Left colon (tissue), 2 donors: ENCODE measurements around the gene C1R. TPM values are rescaled to one million over a fixed set of nuclear protein-coding genes. Genes with fewer than 3 reads are reported as not detected.
"Not testable (repeated sequence)": the region's sequence is repeated elsewhere in the genome, so short reads cannot be mapped to it uniquely, and the experiment has no call there.

Experiments
- ATAC-seq: fragments of 200-7000 bp; cut with Tn5 transposase; one replicate; pipeline ENCODE4 v1.9.1; 2020; ENCODE audit warnings: mild to moderate bottlenecking, moderate library complexity
- DNase-seq, 2 donors: peaks; one replicate each; pipeline ENCODE4 v3.0.0-alpha.2; 2020
- intact Hi-C, 2 donors: fragments of 100-400 bp; cut with DNase I in 1 of 2; cut with micrococcal nuclease in 1 of 2; formaldehyde crosslinking; loops; one replicate each; pipeline versions ENCODE4 v1.11.2 to v1.14.0; 2022; cut with DNase I, micrococcal nuclease
- total RNA-seq, 2 donors: library from RNA; stranded (reverse); fragmentation: NEBNext Ultra II Directional; extraction: Animal tissue kit (Norgen Biotek cat#: 25700); gene quantifications; one replicate each; pipeline ENCODE4 v1.2.1, GENCODE V29; 2021
- donor health status: DM: no; HTN: no; CAD: no.
- donor health status: DM: yes; HTN: yes; CAD: no.

The C1R gene
- total RNA-seq, 2 donors from 2014 or later = 63.1 to 129 TPM

DNA sequence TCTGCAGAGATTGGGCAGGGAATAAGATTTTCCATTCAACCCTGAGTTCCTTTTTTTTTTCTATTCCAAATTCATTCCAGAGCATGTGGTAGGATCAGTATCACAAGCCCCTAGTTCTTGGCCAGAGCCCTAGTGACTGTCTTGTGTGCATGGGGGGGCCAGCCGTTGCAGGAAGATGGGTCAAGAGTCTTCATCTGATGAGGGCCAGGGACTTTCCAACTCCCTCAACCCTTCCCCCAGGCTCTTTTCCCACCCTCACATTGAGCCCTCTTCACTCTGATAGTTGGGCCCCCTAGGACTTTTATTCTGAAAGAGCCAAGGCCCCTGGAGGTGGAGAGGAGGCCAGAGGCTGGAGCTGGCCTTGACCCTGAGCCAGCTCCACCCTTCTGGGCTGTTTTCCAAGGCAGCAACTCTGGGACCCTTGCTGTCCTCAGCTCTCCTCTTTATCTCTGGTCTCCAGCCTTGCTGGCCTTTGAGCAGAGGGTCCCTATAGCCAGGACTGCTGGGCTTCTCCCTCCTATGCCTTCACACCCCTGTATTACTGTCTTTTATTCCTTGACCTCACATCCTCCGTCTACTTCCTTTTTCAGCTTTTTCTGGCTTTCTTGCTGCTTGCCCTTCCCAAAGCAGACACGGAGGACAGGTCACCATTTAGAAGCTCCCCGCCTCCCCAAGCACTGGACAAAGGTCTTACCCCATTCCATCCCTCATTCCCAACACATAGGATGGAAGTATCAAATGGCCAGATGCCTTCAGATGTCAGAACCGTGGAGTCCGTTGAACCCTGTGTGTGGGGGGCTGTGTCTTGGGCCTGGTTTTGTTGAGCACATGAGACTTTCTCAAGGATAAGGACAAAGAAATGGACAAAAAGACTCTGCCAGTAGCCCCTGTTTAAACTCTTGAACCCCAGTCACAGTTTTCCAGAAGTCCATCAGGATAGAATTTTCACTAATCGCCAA is 30.8 kb upstream of the C1R start:
- DNase-seq (no peak), ATAC-seq (no peak)
- intact Hi-C loops = no loop called here

DNA sequence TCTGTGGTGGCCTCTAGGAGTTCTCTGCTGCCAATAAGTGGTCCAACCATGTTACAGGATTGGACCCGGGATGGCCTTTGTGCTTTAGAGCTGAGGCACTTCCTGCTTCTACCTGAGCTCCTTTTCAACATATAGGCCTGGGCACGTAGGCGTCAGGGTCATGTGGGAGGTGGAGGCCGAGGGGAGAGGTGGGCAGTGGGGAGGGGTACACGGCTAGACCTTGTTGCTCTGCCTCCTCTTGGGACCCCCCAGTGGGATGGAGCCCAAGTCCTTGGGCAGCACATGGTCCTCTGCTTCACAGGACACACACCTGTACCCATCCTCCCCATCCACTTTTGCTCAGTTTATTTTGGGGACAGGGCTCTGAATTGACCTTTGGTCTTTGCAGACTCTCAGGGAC is 29.1 kb upstream of the C1R start:
- no peak for DNase-seq
- ATAC-seq = no peak
- intact Hi-C loops = no loop called here

DNA sequence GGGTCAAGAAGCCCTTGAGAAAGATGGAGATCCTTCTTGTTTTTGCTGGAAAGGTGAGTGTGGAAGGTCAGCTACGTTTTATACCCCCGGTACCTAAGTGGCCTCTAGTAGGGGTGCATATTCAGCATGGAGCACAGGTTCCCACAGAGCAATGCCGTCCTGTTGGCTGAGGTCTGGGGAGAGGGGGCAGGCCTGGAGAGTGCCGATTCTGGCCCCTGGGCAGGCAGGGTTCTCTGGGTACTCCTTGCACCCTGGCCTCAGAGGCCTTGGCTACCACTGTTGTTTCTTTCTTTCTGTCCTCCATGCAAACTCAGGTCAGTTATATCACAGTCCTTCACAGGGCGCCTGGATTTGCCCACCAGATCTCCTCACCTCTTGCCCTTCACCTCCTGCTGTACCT is 27.9 kb upstream of the C1R start:
- no peak for ATAC-seq
- DNase-seq = no peak
- intact Hi-C loops = no loop called here

DNA sequence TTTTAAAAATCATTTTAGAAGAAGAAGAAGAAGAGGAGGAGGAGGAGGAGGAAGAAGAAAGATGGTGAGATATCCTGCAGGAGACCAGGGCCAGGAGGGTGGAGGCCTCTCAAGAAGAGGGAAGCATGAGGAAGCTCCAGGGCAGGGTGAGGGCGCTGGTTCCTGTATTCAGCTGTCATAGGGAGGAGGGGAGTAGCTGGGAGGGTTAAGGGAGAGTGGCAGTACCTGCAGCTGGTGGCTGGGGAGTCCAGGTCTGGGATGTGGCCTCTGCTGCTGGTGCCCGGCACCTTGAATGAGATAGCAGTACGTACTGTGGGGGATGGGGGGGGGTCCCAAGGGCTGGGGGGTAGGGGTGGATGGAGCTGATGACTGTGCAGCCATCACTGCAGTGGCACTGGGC is 26.6 kb upstream of the C1R start:
- intact Hi-C loops = no loop called here
- no peak for DNase-seq
- ATAC-seq = no peak

DNA sequence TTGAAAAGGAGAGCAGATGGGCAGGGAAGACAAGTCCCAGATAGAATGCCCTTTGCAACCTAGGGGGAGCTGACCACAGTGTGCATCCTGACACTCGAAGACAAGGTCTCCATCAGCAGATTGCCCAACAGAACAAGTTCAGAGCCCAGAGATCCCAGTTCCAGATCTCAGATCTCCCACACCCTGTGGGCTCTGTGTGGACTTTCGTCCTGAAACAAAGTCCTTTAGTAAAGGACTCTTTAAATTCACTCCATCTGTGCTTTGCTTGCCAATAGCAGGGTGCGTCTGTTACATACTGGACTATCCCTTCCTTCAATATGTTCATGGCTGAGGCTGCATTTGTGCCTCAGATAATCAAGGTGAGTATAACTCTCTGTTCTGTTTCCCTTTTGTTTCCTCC is 25.4 kb upstream of the C1R start:
- intact Hi-C loops = no loop called here
- ATAC-seq (no peak), DNase-seq (no peak)

DNA sequence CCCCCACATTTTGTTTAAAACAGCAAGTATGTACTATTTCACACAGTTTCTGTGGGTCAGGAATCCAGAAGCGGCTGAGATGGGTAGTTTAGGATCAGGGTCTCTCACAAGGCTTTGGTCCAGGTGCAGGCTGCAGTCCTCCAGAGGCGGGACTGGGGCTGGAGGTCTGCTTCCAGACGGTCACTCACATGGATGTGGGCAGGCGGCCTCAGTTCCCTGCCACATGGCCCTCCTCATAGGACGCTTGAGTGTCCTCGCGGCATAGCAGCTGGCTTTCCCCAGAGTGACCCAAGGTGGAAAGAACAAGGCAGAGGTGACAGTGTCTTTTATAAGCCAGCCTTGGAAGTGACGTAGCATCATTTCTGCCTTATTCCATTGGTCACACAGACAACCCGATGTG is 24.7 kb upstream of the C1R start:
- intact Hi-C loops = no loop called here
- DNase-seq (no peak), ATAC-seq (no peak)

DNA sequence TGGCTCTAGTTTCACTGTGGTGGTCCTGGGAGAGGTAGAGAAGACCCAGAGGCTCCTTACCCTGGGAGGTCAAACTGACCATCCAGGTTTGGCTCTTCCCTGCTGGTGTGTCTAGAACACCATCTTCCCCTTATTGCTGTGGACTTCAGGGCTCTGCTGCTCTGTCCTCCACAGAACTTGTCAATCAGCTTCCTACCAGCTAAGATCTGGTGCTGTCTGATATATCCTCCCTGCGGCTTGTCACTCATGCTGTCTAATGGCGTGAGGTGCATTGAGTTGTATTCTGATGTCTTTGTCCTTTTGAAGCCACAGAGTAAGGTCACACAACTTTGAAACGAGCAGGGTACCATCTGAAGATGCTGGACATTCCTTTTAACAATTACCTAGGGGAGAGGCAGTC is 24.0 kb upstream of the C1R start:
- DNase-seq (no peak), ATAC-seq (no peak)
- intact Hi-C loops = no loop called here

DNA sequence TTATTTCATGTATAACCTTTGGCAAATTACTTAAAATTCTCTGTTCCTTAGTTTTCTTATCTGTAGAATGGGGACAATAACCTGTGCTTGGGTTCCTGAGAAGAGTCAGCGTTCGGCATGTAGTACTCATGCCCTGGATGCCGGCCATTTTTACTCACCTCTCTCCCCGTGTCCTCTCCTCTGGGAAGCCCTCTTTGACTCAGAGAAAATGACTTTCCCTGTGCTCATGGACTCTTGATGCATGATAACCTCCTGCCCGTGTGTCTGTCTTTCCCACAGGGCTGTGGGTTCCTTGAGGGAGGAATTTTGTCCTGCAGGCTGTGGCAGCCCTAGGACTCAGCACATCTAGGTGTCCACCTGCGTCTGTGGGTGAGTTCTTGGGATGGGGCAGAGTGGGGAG is 22.6 kb upstream of the C1R start:
- no peak for DNase-seq
- ATAC-seq = no peak
- intact Hi-C loops = no loop called here

DNA sequence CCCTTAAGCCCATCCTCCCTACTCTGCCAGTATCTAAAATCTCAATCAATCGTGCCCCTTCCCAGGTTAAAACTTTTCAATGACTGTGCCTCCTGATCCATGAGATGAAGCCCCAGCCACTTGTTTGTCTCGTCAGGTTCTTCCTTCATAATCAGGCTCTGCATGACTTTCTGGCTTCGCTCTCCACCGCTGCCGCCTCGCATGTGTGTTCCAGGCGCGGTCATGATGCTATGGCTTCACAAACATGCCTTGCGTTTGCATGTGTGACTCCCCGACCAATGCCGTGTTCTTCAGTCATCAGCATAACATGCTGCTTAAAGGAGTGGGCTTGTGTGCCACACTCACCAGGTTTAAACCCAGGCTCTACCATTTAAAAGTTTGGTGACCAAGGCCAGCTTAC is 21.8 kb upstream of the C1R start:
- DNase-seq (no peak), ATAC-seq (no peak)
- intact Hi-C loops = no loop called here

DNA sequence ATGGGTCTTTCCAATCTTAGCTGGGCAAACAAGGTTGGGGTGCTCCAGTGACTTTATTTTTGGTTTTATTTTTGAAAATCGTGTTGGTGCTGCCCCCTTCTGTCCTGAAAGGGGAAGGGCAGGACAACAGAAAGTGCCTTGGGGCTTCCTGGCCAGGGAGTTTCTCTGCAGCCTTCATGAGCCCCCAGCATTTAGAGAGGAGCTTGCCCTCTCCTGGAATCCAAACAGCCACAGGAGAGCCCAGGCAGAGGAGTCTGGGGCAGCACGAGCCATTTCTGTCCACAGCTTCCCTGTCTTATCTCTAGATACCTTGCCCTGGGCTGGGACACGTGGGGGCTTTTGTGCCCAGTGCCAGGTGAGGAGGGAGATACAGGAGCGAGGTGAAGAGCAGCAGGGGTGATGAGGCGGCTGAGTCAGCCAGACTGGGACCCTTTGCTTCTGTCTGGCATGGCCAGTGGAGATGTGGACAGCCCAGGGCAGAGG is 21.2 kb upstream of the C1R start:
- DNase-seq = no peak
- intact Hi-C loops = no loop called here
- ATAC-seq = no peak

DNA sequence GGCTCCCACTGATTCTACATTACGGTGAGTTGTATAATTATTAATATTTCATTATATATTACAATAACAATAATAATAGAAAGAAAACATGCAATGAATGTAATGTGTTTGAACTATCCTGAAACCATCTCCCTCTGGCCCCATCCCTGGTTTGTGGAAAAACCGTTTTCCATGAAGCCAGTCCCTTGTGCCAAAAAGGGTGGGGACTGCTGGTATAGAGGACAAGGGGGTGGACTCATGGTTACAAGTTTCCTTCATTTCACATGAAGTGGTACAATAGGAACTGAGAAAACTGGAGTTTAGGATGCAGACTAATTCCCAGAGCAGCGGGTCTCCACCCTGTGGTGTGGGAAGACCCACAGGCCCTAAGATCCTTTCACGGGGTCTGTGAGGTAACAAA is 19.8 kb upstream of the C1R start:
- DNase-seq = no peak
- ATAC-seq = no peak
- intact Hi-C loops = no loop called here

DNA sequence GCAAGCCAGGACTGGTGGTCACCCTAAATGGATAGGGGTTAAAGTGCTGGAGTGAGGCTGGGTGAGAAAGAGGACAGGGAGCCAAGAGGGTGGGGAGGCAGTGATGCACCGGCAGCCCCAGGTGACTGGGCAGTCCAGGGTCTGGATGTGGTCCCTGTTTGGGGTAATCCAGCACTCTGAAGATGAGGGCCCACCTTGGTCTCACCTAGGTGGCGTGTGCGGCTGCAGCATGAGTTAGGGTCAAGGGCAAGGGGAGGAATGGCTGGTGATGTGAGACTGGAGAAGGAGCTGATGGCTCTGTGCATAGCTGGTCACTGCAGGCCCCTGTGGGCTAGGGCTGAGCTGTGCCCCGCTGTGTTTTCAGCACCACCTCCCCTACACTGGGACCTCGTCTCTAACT is 18.4 kb upstream of the C1R start:
- ATAC-seq = no peak
- intact Hi-C loops = no loop called here
- no peak for DNase-seq

DNA sequence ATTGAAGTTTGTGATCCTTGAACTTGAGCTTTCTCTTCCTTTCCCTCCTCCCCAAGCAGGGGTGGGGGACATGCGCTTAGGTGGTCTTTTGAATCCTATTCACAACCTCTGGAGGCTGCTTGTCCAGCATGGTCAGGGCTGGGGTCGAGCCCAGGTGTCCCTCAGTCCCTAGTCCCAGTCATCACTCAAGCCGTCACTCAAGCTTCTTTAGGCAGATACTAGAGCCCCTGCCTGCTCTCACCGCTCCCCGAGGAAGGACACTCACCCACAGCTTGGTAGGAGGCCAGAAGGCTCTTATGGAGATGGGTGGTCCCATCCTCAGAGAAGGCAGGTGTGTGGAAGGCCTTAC is 17.3 kb upstream of the C1R start:
- intact Hi-C loops = loop anchor here in 1 of 2 donors (10.0 kb wide), 1 partner anchor 155 kb away; the partner anchor contains the start of gene PTPN6
- no peak for ATAC-seq
- no peak for DNase-seq

DNA sequence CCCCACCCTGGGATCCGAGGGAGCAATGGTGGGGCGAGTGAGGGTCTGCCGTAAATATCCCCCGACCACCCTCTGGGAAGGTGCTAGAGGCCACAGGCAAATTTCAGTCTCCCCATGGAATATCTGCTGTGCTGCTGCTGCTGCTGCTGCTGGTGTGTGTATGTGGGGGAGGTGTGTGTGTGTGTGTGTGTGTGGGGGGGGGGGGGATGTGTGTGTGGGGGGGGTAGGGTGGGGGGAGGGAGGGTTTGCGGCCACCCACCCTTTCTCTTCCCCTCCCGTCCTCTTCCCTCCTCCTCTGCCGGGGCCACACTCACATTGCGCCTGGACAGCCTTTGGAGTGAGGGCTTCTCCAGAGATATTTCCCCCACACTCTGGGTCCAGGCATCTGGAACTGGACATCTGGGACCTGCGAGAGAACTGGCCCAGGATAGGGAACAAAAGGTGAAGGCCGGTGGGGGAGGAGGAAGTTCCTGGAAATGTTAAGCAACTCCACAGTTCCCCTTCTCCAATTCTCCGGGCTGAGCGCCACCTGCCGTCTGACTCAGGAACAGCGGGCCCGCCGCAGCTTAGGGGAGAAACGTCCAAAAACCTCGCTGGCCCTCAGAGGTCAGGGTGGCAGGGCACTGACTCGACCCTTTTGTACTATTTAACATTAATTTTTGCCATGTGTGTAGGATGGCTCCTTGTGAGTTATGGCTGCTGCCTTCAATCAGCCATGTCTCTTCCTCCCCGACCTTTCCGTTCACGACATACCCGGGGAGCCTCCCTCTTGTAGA is 16.7 kb upstream of the C1R start, which contains the start of gene C1RL:
Gene C1RL (minus strand): TSS at position 419 of the 776 bp plus-strand sequence. CDS start 34 bp downstream, at position 385.
- DNase-seq (peak; percentile 88 to 92), ATAC-seq (peak; percentile 76)
- intact Hi-C loops = loop anchor here in 1 of 2 donors (10.0 kb wide), 1 partner anchor 154 kb away; the partner anchor contains the start of gene PTPN6

DNA sequence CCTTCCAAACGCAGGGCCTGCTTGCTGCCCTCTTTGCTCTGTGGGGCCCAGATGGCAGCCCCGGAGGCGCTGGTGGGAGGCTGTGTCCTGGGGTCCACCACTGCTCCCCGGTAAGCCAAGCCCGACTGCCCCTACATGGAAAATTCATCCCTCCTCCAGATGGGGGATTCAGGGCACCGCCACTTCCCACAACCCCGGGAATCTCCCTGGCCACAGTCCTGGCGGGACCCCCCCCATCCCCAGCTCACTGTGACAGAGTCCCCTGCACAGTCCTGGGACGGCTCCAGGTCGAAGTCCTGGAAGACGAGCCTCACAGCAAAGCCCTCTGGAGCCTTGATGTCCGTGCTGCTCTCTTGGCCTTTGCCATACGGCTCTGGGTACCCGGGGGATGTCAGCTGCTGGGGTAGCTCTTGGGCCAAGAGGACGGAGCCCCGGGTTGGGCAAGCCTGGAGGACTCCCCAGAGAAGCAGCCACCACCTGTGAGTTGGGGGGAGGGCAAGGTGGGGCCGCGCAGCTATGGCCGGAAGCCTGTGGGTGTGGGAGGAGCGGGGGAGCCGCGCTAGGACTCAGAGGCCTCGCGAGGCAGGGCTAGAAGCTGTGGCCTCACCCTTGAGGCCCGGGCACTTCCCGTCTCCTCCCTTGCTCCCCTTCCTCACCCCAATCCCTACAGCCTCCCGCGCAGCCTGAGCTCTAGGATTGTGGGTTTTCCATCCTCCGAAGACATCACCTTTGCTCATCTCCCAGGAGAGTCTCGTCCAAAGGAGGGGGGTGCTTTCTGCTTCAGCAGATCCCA is 16.0 kb upstream of the C1R start:
- ATAC-seq (peak; percentile 90), DNase-seq (peak; percentile 88)
- intact Hi-C loops = loop anchor here in 1 of 2 donors (10.0 kb wide), 1 partner anchor 153 kb away; the partner anchor contains the start of gene PTPN6

DNA sequence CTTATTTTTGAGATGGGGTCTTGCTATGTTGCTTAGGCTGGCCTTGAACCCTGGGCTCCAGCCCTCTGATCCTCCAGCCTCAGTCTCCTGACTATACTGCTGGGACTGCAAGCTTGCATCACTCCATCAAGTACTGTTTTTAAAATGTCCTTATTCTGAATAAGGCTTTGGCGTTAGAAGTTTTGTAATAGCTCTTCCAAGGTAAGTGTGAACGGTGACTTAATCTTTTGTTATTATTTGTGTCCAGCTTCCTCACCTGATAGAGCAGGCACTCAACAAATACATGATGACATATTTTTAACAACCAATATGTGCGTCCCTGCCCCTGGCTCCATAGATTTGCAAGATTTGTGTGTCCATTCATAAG is 15.4 kb upstream of the C1R start:
- intact Hi-C loops = loop anchor here in 1 of 2 donors (10.0 kb wide), 1 partner anchor 153 kb away; the partner anchor contains the start of gene PTPN6
- ATAC-seq = peak; percentile 5

DNA sequence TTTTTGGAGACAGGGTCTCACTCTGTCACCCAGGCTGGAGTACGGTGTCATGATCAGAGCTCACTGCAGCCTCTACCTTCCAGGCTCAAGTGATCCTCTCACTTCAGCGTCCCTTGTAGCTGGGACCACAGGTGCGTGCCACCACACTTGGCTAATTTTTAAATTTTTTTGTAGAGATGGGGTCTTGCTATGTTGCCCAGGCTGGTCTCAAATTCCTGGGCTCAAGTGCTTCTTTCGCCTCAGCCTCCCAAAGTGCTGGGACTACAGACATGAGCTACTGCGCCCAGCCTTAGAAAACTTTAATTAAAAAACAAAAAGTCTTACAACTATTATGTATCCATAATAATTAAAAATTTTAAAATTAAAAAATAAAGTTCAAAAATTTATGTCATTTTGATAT is 14.9 kb upstream of the C1R start:
- not testable (repeated sequence) for DNase-seq, ATAC-seq
- intact Hi-C loops = loop anchor here in 1 of 2 donors (10.0 kb wide), 1 partner anchor 152 kb away; the partner anchor contains the start of gene PTPN6

More for the DNA sequence above, 15.4 kb upstream of the C1R start:
- no peak for DNase-seq

DNA sequence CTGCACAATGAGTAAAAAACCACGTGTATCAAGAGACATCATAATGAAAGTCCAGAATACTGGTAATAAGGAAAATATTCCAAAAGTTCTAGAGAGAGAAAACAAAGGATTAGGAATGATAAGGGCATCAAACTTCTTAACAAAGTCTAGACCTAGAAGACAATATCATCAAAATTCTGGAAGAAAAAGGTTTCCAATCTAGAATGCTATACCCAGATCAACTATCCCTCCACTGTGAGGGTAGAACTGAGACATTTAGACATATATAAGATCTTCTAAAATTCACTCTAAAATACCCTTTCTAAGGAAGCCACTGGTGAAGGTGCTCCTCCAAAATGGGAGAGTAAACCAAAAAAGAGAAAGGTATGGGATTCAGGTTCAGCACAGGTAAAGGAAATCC is 13.8 kb upstream of the C1R start:
- no peak for DNase-seq
- ATAC-seq = no peak
- intact Hi-C loops = loop anchor here in 1 of 2 donors (10.0 kb wide), 1 partner anchor 151 kb away; the partner anchor contains the start of gene PTPN6
